Activated naive CD4-positive, alpha-beta T cell treated with anti-CD3 and anti-CD28 coated beads, Interleukin-2, amount 50 U/mL, for 16 hours (primary cell): Measurements from ENCODE around the gene MAP2.

Experiments
- DNase-seq: peaks from one replicate; pipeline ENCODE4 v3.0.0-alpha.2; 2020

The MAP2 gene

GRCh38 chr2:209761566-209761965 is 337.7 kb downstream of the MAP2 start:
- no peak for DNase-seq

- no peak for DNase-seq
Measured at GRCh38 chr2:209762563-209762962, 338.7 kb downstream of the MAP2 start.

DNA sequence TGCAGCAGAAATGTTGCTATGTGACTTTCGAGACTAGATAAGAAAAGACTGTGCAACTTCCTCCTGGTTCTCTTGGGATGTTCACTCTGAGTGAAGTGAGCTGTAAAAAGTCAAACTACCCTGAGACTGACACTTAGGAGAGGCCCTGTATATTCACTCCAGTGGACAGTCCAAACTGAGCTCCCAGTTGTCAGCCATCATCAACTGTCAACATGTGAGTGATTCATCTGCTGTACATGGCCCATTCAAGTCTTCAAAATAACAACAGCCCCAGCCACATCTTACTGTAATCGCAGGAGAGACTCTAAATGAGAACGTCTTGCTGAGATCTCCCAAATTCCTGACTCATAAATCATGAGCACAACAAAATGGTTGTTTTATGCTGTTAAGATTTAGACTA is 339.3 kb downstream of the MAP2 start:
- no peak for DNase-seq

DNA sequence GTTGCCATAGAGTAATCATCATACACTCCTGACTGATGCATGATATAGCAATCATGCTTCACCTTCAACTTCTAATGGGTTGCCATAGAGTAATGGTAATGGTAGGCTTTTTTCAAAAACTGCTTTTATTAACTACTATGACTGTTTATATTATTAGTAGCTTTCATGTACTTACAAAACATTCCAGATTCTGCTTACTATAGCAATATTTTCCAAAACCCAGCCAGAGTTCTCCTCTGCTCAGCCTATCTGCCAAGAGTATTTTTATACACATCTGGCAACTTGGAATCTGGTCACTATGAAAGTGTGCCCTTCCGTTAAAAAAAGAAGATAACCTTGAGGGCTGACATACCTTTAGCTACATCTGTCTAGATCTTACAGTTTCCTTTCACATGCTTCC is 342.8 kb downstream of the MAP2 start:
- DNase-seq, result no peak

- DNase-seq, result no peak
Measured at GRCh38 chr2:209767316-209767715, 343.5 kb downstream of the MAP2 start.

- DNase-seq, result no peak
Measured at GRCh38 chr2:209768557-209768956, 344.7 kb downstream of the MAP2 start.

GRCh38 chr2:209771474-209772289 is 347.8 kb downstream of the MAP2 start, which contains the start of gene UNC80:
TSS of gene UNC80 (plus strand) at chr2:209771832. CDS start at chr2:209772073, 241 bp downstream.
- DNase-seq, result no peak

DNA sequence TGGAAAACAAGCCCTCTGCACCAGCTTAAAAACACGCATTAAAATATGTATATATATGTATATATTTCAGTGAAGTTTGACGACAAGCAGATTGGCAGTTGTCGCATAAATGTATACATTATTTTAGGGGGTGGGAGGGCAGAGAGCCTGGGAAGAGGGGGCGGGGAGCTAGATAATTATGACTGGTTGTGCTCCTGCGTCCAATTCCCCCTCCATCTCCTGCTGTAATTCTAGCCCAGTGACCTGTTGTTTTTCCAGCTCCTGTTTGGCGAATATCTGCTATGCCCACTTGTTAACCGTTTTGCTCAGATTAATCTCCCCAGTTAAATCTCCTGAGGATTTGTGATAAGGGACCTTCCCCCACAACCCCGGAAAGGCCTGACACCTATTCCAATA is 348.4 kb downstream of the MAP2 start:
- DNase-seq, result no peak

- DNase-seq, result no peak
Measured at GRCh38 chr2:209773377-209773776, 349.5 kb downstream of the MAP2 start.
